OCI-LY7 (cell line): ENCODE results near the gene SLC29A1. TPM values are rescaled to one million over a fixed set of nuclear protein-coding genes. Genes with fewer than 3 reads are reported as not detected.

ENCODE experiments used
- BruUV-seq: library from RNA; stranded (reverse); fragments of 400-500 nt; replicated peaks from 2 replicates; lab custom pipeline; 2021; lab: Mats Ljungman, UMichigan
- CTCF ChIA-PET: fragments of 300-600 bp; sonication (Branson Sonifier 250); formaldehyde crosslinking; loops from one replicate; lab custom pipeline; 2022; ENCODE audit warnings: antibody characterized with exemption; ENCODE audit not compliant: unreplicated experiment; lab: Charles Lee
- POLR2A ChIA-PET: fragments of 300-600 bp; sonication (Branson Sonifier 250); formaldehyde crosslinking; loops from one replicate; lab custom pipeline; 2022; ENCODE audit warnings: antibody characterized with exemption; lab: Charles Lee
- DNase-seq: peaks from one replicate; pipeline ENCODE4 v3.0.0-alpha.2; 2015; ENCODE audit warnings: low spot score
- H2AFZ ChIP-seq: fragments of 200-600 bp; sonication (generic), shearing (Covaris generic); 2 replicates; pipeline ENCODE4 v1.6.1; 2014; ENCODE audit warnings: mild to moderate bottlenecking, antibody characterized with exemption, low read length, moderate library complexity
- H3K27ac ChIP-seq: fragments of 200-600 bp; sonication (generic); 2 replicates; pipeline ENCODE4 v1.5.1; 2014; ENCODE audit warnings: mixed run types, low read depth, mild to moderate bottlenecking, moderate library complexity, low read length, inconsistent platforms; ENCODE audit not compliant: poor library complexity, severe bottlenecking
- H3K36me3 ChIP-seq: fragments of 200-600 bp; sonication (generic); 2 replicates; pipeline ENCODE4 v1.6.1; 2014; ENCODE audit warnings: mild to moderate bottlenecking, antibody characterized with exemption, low read length, moderate library complexity, mixed read lengths; ENCODE audit not compliant: insufficient read depth
- H3K4me1 ChIP-seq: fragments of 200-600 bp; sonication (generic); 2 replicates; pipeline ENCODE4 v1.5.1; 2014; ENCODE audit warnings: mild to moderate bottlenecking, low read length; ENCODE audit not compliant: insufficient read depth, poor library complexity, severe bottlenecking
- H3K4me2 ChIP-seq: fragments of 200-600 bp; sonication (generic); 2 replicates; pipeline ENCODE4 v1.6.1; 2014; ENCODE audit warnings: mild to moderate bottlenecking, low read length
- H3K4me3 ChIP-seq: fragments of 200-600 bp; sonication (generic); 2 replicates; pipeline ENCODE4 v1.5.1; 2014; ENCODE audit warnings: mild to moderate bottlenecking, low read depth, low read length; ENCODE audit not compliant: poor library complexity, severe bottlenecking
- H3K79me2 ChIP-seq: fragments of 200-600 bp; sonication (generic); 2 replicates; pipeline ENCODE4 v1.6.1; 2016; ENCODE audit warnings: low read depth, mild to moderate bottlenecking, low read length, moderate library complexity, mixed read lengths; ENCODE audit not compliant: insufficient read depth
- H3K9me2 ChIP-seq: fragments of 200-600 bp; sonication (generic); 2 replicates; pipeline ENCODE4 v1.6.1; 2016; ENCODE audit warnings: mild to moderate bottlenecking, low read length, mixed read lengths; ENCODE audit not compliant: insufficient read depth
- H3K9me3 ChIP-seq: fragments of 200-600 bp; sonication (generic); 2 replicates; pipeline ENCODE4 v1.6.1; 2014; ENCODE audit warnings: mild to moderate bottlenecking, mixed run types, low read length, mixed read lengths
- H4K20me1 ChIP-seq: fragments of 200-600 bp; sonication (generic); 2 replicates; pipeline ENCODE4 v1.6.1; 2014; ENCODE audit warnings: mild to moderate bottlenecking, antibody characterized with exemption, low read length, moderate library complexity, mixed read lengths; ENCODE audit not compliant: insufficient read depth
- CTCF ChIP-seq: fragments of 200-600 bp; sonication (generic); conservative IDR thresholded peaks from 2 replicates; pipeline ENCODE4 v1.5.1; 2014; ENCODE audit warnings: mild to moderate bottlenecking, antibody characterized with exemption, low read length, moderate library complexity, mixed read lengths
- EZH2phosphoT487 ChIP-seq: fragments of 200-600 bp; sonication (generic); IDR thresholded peaks from 2 replicates; pipeline ENCODE4 v1.6.1; 2018; ENCODE audit warnings: low read depth, borderline replicate concordance, mild to moderate bottlenecking, mixed run types, antibody characterized with exemption, low read length, moderate library complexity, mixed read lengths
- intact Hi-C: fragments of 100-400 bp; cut with micrococcal nuclease; formaldehyde crosslinking; loops from one replicate; pipeline ENCODE4 v1.10.0; 2022; ENCODE audit not compliant: unreplicated experiment
- total RNA-seq, 2 experiments: library from RNA; depleted of rRNA in 1 of 2; stranded (reverse); fragments of >200 nt in 1 of 2; shearing (Covaris generic) in 1 of 2; gene quantifications; 2 replicates each; pipeline ENCODE4 v1.2.3, GENCODE V29; 2014 to 2022

Gene SLC29A1
- total RNA-seq, 2 experiments from 2014 or later: 52.6 to 64.6 TPM

DNA sequence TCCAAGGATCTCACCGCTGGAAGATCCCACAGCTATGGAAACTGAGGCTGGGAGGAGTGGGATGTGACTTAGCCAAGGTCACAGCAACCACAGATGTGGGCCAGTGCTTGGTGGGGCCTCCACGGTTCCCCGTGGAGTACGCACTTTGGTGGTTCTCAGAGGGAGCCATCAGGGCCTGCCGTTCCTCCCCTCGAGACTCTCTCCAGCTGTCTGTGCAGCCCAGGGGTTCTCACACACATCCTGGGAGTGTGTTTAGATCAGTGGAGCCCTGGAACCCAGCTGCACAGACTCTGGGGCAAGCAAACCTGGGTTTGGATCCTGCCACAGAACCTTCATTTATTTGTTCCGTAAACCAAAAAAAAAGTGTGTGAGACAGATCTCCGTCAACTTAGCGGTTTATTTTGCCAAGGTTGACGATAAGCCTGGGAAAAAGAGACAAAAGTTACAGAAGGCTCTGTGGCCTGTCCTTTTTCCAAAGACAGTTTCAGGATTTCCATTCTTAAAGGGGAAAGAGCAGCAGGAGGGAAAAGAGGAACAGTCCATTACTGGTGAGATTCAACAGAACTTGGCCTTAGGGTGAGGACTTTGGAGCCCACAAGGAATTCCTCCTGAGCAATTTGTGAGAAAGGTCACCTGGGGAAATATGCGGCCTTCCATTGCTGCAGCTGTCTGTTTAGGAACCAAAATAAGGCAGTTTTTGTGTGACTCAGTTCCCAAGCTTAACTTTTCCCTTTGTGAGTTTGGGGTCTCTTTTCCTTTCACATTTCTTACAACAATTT is 20.2 kb upstream of the SLC29A1 start:
- no TSS peak for BruUV-seq
- H2AFZ ChIP-seq: no peak overlapping the region
- peaks cover 9% of the 10 kb centered on the region for H3K4me1 ChIP-seq
- H3K4me3 ChIP-seq: no peak overlapping the region
- no peaks in the 10 kb centered on the region for H3K9me2 ChIP-seq
- ChIA-PET POLR2A (no interaction called here), CTCF (interaction anchor here (0.6 kb wide), 1 partner anchor 103 kb away, joined by 5 read pairs; no protein-coding TSS in a partner anchor)
- intact Hi-C loops: no loop called here
- no peaks in the 10 kb centered on the region for H3K36me3 ChIP-seq
- no peaks in the 10 kb centered on the region for H4K20me1 ChIP-seq
- H3K9me3 ChIP-seq: no peaks in the 10 kb centered on the region
- no peak for DNase-seq
- H3K4me2 ChIP-seq: no peak overlapping the region
- H3K27ac ChIP-seq: no peak overlapping the region
- no peak for TF ChIP-seq CTCF
- no peak for TF ChIP-seq EZH2phosphoT487
- no peaks in the 10 kb centered on the region for H3K79me2 ChIP-seq

DNA sequence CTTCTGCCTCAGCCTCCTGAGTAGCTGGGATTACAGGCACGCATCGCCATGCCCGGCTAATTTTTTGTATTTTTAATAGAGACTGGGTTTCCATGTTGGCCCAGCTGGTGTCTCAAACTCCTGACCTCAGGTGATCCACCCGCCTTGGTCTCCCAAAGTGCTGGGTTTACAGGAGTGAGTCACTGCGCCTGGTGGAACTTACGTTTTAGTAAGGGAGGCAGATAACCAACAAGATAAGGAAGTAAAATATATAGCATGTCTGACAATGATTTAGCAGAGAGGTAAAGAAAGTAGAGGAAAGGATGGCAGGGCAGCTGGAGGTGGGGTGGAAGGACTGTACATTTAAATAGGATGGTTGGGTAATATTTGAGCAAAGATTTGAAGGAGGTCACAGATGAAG is 19.4 kb upstream of the SLC29A1 start:
- Histone ChIP-seq H2AFZ (no peak overlapping the region), H3K9me3 (no peaks in the 10 kb centered on the region), H3K79me2 (no peaks in the 10 kb centered on the region), H3K36me3 (no peaks in the 10 kb centered on the region), H3K4me3 (no peak overlapping the region), H3K27ac (no peak overlapping the region), H4K20me1 (no peaks in the 10 kb centered on the region), H3K4me1 (peaks cover 9% of the 10 kb centered on the region), H3K9me2 (no peaks in the 10 kb centered on the region), H3K4me2 (no peak overlapping the region)
- intact Hi-C loops: no loop called here
- no peak for DNase-seq
- no TSS peak for BruUV-seq
- ChIA-PET CTCF (no interaction called here), POLR2A (no interaction called here)
- no peak for TF ChIP-seq EZH2phosphoT487
- no peak for TF ChIP-seq CTCF

GRCh38 chr6:44207966-44208365 is 15.4 kb upstream of the SLC29A1 start:
- Histone ChIP-seq H3K4me2 (no peak overlapping the region), H3K9me3 (no peaks in the 10 kb centered on the region), H3K27ac (no peak overlapping the region), H3K79me2 (no peaks in the 10 kb centered on the region), H3K9me2 (no peaks in the 10 kb centered on the region), H3K4me1 (peaks cover 9% of the 10 kb centered on the region), H3K4me3 (no peak overlapping the region), H4K20me1 (no peaks in the 10 kb centered on the region), H2AFZ (no peak overlapping the region), H3K36me3 (no peaks in the 10 kb centered on the region)
- CTCF ChIA-PET: no interaction called here
- no peak for DNase-seq
- POLR2A ChIA-PET: interaction anchor here (0.6 kb wide), 1 partner anchor 204 kb away, joined by 3 read pairs; no protein-coding TSS in a partner anchor
- TF ChIP-seq EZH2phosphoT487 (no peak), CTCF (no peak)
- BruUV-seq: no TSS peak
- intact Hi-C loops: no loop called here
